Large intestine (tissue), 12 donors: Measurements from ENCODE around the gene TMED1. TPM values are rescaled to one million over a fixed set of nuclear protein-coding genes. Genes with fewer than 3 reads are reported as not detected.
"Not testable (repeated sequence)": the region's sequence is repeated elsewhere in the genome, so short reads cannot be mapped to it uniquely, and the experiment has no call there.

Experiments used
- DNase-seq, 2 donors: peaks; one replicate each; pipeline versions ENCODE4 v3.0.0 to v3.0.0-alpha.2; 2013
- H3K27ac ChIP-seq: one replicate; pipeline ENCODE4 v1.5.1; 2013; ENCODE audit warnings: low read length
- H3K27me3 ChIP-seq: 2 replicates; pipeline ENCODE4 v1.6.1; 2013; ENCODE audit warnings: low read length; ENCODE audit not compliant: control insufficient read depth, insufficient read depth
- H3K36me3 ChIP-seq: 2 replicates; pipeline ENCODE4 v1.6.1; 2013; ENCODE audit warnings: low read length; ENCODE audit not compliant: control insufficient read depth, insufficient read depth
- H3K4me1 ChIP-seq: one replicate; pipeline ENCODE4 v1.6.1; 2013; ENCODE audit warnings: low read length; ENCODE audit not compliant: control insufficient read depth, insufficient read depth
- H3K4me3 ChIP-seq: one replicate; pipeline ENCODE4 v1.5.1; 2013; ENCODE audit warnings: low read length
- H3K9me3 ChIP-seq: one replicate; pipeline ENCODE4 v1.6.1; 2013; ENCODE audit warnings: mild to moderate bottlenecking, low read depth, low read length, moderate library complexity; ENCODE audit not compliant: control insufficient read depth
- WGBS: methylation state at CpG from one replicate; pipeline ENCODE4 v1.1.5; 2013; ENCODE audit warnings: low lambda C conversion rate; ENCODE audit not compliant: insufficient coverage; 5-methylcytosine and 5-hydroxymethylcytosine counted together
- long read RNA-seq, 11 donors: transcript quantifications; one replicate each; lab custom pipeline, GENCODE V29; 2026
- polyA plus RNA-seq: library from polyadenylated mRNA; unstranded; fragments of 120-200 nt; gene quantifications from one replicate; pipeline ENCODE4 v1.2.1, GENCODE V29; 2013

The TMED1 gene, protein sequence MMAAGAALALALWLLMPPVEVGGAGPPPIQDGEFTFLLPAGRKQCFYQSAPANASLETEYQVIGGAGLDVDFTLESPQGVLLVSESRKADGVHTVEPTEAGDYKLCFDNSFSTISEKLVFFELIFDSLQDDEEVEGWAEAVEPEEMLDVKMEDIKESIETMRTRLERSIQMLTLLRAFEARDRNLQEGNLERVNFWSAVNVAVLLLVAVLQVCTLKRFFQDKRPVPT
- polyA plus RNA-seq: 29.3 TPM
- long read RNA-seq, donor 1, transcript TMED1-201 (4 exons, 1,340 nt): major isoform, 8 of 8 reads
- long read RNA-seq, donor 1, partial matches to known transcripts: 0 of 8 reads
- long read RNA-seq, donor 1, other reads (novel, unspliced or antisense): 0 of 8 reads
- long read RNA-seq, donor 2, transcript TMED1-201 (4 exons, 1,340 nt): major isoform, 17 of 17 reads
- long read RNA-seq, donor 2, partial matches to known transcripts: 0 of 17 reads
- long read RNA-seq, donor 2, other reads (novel, unspliced or antisense): 0 of 17 reads
- long read RNA-seq, donor 3: 0 reads
- long read RNA-seq, donor 4, partial matches to known transcripts: 0 of 2 reads
- long read RNA-seq, donor 4, other reads (novel, unspliced or antisense): 0 of 2 reads
- long read RNA-seq, donor 5, transcript TMED1-201 (4 exons, 1,340 nt): major isoform, 8 of 8 reads
- long read RNA-seq, donor 5, partial matches to known transcripts: 0 of 8 reads
- long read RNA-seq, donor 5, other reads (novel, unspliced or antisense): 0 of 8 reads
- long read RNA-seq, donor 6, transcript TMED1-201 (4 exons, 1,340 nt): major isoform, 26 of 27 reads
- long read RNA-seq, donor 6, partial matches to known transcripts: 0 of 27 reads
- long read RNA-seq, donor 6, other reads (novel, unspliced or antisense): 0 of 27 reads
- long read RNA-seq, donor 7, transcript TMED1-201 (4 exons, 1,340 nt): major isoform, 9 of 9 reads
- long read RNA-seq, donor 7, partial matches to known transcripts: 0 of 9 reads
- long read RNA-seq, donor 7, other reads (novel, unspliced or antisense): 0 of 9 reads
- long read RNA-seq, donor 8, transcript TMED1-201 (4 exons, 1,340 nt): major isoform, 23 of 24 reads
- long read RNA-seq, donor 8, partial matches to known transcripts: 0 of 24 reads
- long read RNA-seq, donor 8, other reads (novel, unspliced or antisense): 0 of 24 reads
- long read RNA-seq, donor 9, transcript TMED1-201 (4 exons, 1,340 nt): major isoform, 11 of 11 reads
- long read RNA-seq, donor 9, partial matches to known transcripts: 0 of 11 reads
- long read RNA-seq, donor 9, other reads (novel, unspliced or antisense): 0 of 11 reads
- long read RNA-seq, donor 10, transcript TMED1-201 (4 exons, 1,340 nt): major isoform, 19 of 19 reads
- long read RNA-seq, donor 10, partial matches to known transcripts: 0 of 19 reads
- long read RNA-seq, donor 10, other reads (novel, unspliced or antisense): 0 of 19 reads
- long read RNA-seq, donor 11, transcript TMED1-201 (4 exons, 1,340 nt): major isoform, 9 of 9 reads
- long read RNA-seq, donor 11, partial matches to known transcripts: 0 of 9 reads
- long read RNA-seq, donor 11, other reads (novel, unspliced or antisense): 0 of 9 reads

DNA sequence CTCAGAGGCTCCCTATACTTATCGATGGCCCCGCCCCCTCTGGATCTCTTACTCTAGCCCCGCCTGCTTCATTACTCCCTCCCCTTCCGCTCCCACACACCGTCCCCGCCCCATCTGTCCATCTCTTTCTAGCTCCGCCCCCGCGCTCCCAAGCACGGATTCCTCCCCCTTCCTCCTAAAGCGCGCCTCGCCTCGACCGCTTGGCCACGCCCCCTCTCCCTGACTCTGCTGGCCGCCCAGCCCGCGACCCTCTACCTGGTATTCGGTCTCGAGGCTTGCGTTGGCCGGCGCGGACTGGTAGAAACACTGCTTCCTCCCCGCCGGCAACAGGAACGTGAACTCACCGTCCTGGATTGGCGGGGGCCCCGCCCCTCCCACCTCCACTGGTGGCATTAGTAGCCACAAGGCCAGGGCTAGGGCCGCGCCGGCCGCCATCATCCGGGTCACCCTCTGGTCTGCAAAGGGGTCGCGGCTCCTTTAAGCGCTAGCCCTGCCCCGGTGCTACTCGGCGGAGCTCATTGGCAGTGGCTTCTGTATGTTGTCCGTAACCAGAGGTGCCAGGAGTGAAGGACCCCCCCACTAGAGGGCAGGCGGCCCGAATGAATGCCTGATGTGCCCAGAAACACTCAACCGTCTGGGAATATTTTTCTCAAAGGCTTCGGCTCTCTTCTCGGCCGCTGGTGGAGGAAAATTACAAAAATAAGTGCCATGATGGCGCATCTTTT, at the start of gene TMED1:
Gene TMED1, minus strand, starts transcription at position 459 of the 725 bp plus-strand sequence. Its CDS starts 21 bp downstream, at position 438.
- DNase-seq: peak; percentile 99
- Histone ChIP-seq H3K27me3 (no peaks in the 10 kb centered on the region), H3K4me1 (peaks cover 9% of the 10 kb centered on the region), H3K9me3 (peaks cover 6% of the 10 kb centered on the region), H3K27ac (peak within 1 kb of the TSS; percentile 98), H3K36me3 (peaks cover 31% of the 10 kb centered on the region), H3K4me3 (peak within 1 kb of the TSS; percentile 83)
- 0% methylated on average over 2 of the region's 50 CpGs for WGBS

DNA sequence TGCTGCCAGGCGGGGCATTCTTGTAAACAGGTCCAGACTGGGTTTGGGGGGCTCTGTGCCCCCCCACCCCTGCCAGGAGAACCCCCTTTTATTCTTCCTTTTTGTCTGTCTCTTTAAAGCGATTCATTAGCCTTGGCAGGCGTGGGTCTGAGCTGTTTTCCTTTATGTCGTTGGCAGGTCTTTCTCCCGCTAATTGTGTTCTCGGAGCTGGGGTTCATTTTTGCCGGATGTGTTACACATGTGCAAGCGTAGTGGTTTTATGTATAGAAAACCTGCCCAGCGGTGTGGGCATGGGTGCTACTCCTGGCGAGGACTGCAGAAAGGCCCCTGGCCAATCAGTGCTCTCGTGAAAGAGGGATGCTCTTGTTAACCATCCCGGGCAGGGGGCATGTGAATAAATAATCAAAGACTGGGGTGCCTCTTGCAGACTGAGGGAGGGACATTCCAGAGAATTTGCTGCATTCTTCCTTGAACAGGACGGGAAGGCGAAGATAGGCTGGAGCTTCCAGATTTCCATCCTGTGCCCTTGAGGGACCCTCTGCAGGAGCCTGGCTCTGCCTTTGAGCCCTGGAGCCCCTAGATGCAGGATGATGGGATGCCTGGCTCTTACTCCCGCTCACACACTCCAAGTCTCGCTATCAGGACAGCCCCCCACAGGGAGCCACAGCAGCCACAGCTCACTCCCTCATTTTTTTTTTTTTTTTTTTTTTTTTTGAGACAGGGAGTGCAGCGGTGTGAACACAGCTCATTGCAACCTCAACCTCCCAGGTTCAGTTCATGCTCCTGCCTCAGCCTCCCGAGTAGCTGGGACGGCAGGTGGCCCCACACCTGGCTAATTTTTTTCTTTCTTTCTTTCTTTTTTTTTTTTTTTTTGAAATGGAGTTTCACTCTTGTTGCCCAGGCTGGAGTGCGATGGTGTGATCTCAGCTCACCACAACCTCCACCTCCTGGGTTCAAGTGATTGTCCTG, 49.5 kb upstream of the TMED1 start:
- Histone ChIP-seq H3K4me1 (no peaks in the 10 kb centered on the region), H3K36me3 (peaks cover 7% of the 10 kb centered on the region), H3K27ac (no peak overlapping the region), H3K27me3 (no peaks in the 10 kb centered on the region), H3K4me3 (no peak overlapping the region), H3K9me3 (no peaks in the 10 kb centered on the region)
- DNase-seq: no peak
- no CpG with 5 or more reads among the region's 20 CpGs for WGBS

DNA sequence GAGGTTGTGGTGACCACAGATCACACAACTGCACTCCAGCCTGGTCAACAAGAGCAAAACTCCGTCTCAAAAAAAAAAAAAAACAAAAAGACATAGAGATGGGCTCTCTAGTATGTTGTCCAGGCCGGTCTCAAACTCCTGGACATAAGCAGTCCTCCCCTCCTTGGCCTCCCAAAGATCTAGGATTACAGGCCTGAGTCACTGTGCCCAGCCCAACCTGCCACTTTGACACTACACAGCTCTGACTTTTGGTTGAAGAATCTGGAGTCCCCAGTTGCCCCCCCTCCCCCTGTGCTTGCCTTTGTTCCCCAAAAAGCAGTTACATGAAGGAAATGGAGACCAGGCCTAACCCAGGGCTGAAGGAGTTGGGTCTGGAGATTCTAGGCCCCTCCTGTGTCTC, 48.3 kb upstream of the TMED1 start:
- Histone ChIP-seq H3K4me1 (no peaks in the 10 kb centered on the region), H3K27ac (no peak overlapping the region), H3K9me3 (no peaks in the 10 kb centered on the region), H3K27me3 (no peaks in the 10 kb centered on the region), H3K4me3 (no peak overlapping the region), H3K36me3 (peaks cover 8% of the 10 kb centered on the region)
- WGBS: no CpG with 5 or more reads among the region's 2 CpGs
- no peak for DNase-seq

DNA sequence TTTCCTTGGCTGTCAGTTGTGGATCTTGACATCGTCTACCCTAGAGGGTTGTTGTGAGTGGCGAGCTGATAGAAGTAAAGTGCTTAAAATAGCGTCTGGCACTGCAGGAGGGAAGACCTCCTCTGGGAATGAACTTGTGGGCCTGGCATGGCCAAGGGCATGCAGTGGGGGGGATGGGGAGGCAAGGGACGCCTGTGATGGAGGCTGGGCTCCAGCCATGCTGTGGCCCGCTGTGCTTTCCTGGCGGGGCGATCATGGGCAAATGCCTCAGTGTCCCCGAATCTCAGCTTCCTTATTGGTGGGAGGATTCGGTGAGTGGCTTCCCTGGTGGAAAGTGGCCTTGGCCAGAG, 46.1 kb upstream of the TMED1 start:
- no peaks in the 10 kb centered on the region for H3K4me1 ChIP-seq
- H3K4me3 ChIP-seq: no peak overlapping the region
- WGBS: no CpG with 5 or more reads among the region's 9 CpGs
- H3K36me3 ChIP-seq: peaks cover 8% of the 10 kb centered on the region
- H3K27me3 ChIP-seq: no peaks in the 10 kb centered on the region
- no peak for DNase-seq
- no peak overlapping the region for H3K27ac ChIP-seq
- no peaks in the 10 kb centered on the region for H3K9me3 ChIP-seq

DNA sequence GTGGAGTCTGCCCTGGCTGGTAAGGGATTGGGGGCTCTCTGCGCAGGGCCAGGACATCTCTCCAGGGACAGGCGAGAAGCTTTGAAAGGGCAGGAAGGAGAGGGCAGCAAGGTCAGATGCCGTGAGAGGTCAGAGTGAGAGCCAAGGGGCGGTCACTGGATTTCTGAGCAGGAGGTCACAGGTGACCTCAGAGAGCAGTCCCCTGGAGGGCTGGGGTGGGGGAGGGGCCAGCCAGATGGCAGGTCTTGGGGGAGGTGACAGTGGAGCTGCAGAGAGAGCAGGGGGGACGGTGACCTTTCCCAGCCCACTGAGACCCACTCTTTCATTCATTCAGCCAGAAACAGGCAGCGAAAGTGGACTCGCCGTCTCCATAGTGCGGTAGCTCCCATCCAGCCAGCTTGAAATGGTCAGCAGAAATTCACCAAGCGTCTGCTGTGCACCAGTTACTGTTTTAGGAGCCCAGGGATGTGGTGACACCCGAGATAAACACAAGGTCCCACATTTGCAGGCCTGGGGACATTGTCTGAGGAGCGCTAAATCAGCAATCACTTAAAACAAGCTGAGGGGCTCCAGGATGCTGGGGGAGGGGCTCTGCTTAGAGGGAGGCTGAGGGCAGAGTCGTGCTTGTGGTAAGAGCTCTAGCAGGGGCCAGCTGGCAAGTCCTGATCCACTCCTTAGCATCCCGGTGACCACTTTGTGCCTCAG, 45.5 kb upstream of the TMED1 start:
- Histone ChIP-seq H3K4me1 (no peaks in the 10 kb centered on the region), H3K36me3 (peaks cover 8% of the 10 kb centered on the region), H3K9me3 (no peaks in the 10 kb centered on the region), H3K4me3 (no peak overlapping the region), H3K27ac (no peak overlapping the region), H3K27me3 (no peaks in the 10 kb centered on the region)
- no peak for DNase-seq
- no CpG with 5 or more reads among the region's 14 CpGs for WGBS

DNA sequence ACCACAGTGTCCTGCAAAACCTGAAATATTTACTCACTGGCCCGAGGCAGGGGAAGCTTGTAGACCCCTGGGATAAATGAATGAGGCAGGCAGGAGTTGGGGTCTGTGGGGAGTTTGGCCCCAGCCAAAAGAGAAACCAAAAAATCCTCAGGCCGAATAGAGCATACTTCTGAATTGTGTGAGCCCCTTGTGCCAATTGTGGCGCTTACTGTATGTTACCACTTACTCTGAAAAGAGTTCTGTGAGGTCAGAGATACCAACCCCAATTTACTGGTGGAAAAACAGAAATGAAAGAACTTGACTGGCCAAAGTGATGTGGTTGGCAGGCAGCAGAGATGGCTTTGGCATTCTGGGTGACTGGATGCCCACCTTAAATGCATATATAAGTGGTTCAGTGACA, 42.2 kb upstream of the TMED1 start:
- no peak overlapping the region for H3K4me3 ChIP-seq
- H3K27ac ChIP-seq: no peak overlapping the region
- peaks cover 8% of the 10 kb centered on the region for H3K4me1 ChIP-seq
- peaks cover 11% of the 10 kb centered on the region for H3K36me3 ChIP-seq
- H3K27me3 ChIP-seq: no peaks in the 10 kb centered on the region
- DNase-seq: no peak
- no peaks in the 10 kb centered on the region for H3K9me3 ChIP-seq
- no CpG with 5 or more reads among the region's 3 CpGs for WGBS

DNA sequence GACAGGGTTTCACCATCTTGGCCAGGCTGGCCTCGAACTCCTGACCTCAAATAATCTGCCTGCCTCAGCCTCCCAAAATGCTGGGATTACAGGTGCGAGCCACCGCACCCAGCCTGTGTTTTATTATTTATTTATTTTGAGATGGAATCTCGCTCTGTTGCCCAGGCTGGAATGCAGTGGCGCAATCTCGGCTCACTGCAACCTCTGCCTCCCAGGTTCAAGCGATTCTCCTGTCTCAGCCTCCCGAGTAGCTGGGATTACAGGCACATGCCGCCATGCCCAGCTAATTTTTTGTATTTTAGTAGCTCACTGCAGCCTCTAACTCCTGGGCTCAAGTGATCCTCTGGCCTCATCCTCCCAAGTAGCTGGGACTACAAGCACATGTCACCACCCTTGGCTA, 41.6 kb upstream of the TMED1 start:
- not testable (repeated sequence) for H3K4me3 ChIP-seq, H3K4me1 ChIP-seq, H3K27ac ChIP-seq, H3K36me3 ChIP-seq, H3K27me3 ChIP-seq, H3K9me3 ChIP-seq, DNase-seq
- WGBS: 90% methylated on average over 2 of the region's 9 CpGs

DNA sequence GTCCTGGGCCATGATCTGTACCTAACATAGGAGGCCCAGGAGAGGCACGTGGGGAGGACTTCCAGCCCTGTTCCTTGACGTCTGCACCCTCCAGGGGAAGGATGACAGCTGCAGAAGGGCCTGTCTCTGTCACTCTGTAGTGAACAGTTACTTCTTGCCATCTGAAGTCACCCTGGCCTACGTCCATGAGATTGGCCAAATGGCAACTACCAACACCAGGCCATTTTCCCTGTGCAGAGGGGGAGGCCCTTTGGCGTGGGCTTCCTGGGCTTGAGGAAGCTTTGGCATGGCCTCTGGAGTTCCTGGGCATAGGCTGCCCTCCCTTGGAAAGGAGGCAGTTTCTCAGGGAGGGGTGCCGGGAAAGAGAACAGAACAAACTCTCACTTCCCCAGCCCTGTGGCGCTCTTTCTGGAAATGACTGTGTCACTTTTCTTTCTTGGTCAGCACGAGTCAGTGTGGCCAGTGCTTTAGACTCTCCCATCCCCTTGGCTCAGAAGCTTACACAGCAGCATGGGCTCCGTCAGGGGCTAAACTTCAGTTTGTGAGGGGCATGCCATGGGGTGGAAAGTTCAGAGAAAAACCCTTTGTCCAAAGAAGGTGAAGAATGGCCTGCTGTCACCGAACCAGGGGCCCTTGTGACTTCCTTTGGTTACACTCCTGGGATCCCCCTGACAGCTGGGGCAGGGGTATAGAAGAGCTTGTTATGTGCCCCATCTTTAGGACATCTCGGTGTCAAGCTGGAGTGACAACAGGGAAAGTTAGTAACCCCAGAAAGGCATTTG, 40.6 kb upstream of the TMED1 start:
- no peaks in the 10 kb centered on the region for H3K27me3 ChIP-seq
- H3K4me1 ChIP-seq: peaks cover 8% of the 10 kb centered on the region
- no peak overlapping the region for H3K27ac ChIP-seq
- H3K4me3 ChIP-seq: no peak overlapping the region
- WGBS: no CpG with 5 or more reads among the region's 10 CpGs
- H3K9me3 ChIP-seq: no peaks in the 10 kb centered on the region
- DNase-seq: no peak
- H3K36me3 ChIP-seq: peaks cover 6% of the 10 kb centered on the region
